GM18867 (cell line): ENCODE measurements around the gene NEURL1.

ENCODE experiments used
- ATAC-seq: cut with Tn5 transposase; IDR thresholded peaks from one replicate; pipeline ENCODE4 v1.9.1; 2021; ENCODE audit warnings: mild to moderate bottlenecking, moderate library complexity; ENCODE audit not compliant: unreplicated experiment

NEURL1 gene

DNA sequence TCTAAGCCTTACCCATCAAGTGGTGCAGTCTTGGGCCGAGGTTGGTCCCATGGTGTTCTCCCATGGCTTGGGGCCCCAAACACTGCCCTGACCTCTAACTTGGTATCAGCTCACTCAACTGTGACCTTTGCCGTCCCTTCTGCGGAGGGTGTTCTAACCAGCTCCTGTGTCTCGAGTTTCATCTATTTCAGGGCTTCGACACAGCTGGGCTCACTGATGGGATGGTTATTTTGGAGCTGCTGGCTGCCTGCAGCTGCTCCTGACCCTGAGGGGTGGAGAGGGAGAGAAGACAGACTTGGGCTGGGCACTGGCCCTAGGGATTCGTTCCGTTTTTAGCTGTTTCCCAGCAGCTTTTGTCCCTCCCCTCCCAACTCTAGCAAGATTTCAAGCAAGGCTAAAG, 86.9 kb downstream of the NEURL1 start:
- ATAC-seq = no peak

DNA sequence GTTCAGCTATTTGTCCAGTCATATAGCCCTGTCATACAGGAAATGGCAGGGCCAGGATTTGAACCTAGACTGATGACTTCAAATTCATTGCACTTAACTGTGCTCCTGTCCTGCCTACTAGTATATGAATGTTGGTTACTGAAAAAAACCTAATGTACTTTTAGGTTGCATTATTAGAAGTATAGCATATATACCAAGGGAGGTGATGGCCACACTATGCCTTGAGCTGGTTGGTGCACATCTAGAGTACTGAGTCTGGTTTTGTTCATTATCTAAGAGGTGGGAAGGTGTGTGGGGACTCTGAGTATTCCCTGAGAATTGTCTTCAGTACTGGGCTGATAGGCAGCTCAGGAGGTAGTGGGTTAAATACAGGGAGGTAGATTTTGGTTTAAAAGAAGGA, 88.0 kb downstream of the NEURL1 start:
- no peak for ATAC-seq

DNA sequence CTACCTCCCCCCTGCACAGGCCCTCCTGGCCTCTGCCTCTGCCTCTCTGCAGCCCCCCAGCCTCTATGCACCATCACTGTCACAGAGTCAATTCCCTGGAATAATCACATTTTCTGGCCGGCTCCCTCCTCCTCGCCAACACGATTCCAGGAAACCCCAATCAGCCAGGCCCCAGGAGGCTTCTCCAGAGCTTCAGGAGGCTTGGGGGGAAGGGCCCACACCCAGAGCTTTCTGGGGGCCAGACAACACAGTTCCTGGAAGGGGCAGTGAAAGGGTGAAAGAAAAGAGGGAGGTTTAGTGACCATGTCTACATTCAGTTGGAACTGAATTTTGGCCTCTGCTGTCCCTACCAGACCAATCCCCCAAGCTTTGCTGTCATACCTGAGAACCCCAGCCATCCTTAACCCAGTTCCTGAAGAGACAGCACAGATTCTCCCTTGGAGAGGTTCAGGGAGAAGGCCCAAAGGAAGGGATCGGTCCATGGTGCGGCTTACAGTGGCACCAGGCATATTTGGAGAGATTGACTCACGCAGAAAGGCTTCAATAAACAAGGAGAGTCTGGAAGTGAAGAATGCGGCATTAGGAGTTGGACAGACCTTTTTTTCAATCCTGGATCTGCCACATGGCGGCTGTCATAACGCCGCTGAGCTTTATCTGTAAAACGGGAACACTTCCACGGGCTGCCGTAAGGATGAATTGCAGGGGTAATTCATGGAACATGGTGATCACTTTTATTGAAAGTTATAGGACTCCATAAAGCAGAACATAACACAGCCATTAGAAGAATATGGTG, 89.0 kb downstream of the NEURL1 start:
- ATAC-seq = no peak

DNA sequence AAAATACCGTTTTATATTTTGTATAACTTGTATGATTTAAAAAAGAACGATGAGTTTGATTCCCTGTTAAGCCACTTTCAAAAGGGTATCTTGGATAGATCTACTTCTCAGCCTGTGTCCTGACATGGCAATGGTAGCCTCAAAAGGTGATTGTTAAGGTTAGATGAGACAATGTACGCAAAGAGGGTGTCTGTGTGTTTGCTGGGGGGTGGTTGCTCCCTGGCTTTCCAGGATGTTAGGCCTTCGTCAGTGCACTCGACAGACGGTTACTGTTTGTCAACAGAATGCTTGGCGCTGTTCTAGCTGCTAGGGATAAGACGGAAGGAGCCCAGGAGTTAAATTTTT, 90.3 kb downstream of the NEURL1 start:
- no peak for ATAC-seq

DNA sequence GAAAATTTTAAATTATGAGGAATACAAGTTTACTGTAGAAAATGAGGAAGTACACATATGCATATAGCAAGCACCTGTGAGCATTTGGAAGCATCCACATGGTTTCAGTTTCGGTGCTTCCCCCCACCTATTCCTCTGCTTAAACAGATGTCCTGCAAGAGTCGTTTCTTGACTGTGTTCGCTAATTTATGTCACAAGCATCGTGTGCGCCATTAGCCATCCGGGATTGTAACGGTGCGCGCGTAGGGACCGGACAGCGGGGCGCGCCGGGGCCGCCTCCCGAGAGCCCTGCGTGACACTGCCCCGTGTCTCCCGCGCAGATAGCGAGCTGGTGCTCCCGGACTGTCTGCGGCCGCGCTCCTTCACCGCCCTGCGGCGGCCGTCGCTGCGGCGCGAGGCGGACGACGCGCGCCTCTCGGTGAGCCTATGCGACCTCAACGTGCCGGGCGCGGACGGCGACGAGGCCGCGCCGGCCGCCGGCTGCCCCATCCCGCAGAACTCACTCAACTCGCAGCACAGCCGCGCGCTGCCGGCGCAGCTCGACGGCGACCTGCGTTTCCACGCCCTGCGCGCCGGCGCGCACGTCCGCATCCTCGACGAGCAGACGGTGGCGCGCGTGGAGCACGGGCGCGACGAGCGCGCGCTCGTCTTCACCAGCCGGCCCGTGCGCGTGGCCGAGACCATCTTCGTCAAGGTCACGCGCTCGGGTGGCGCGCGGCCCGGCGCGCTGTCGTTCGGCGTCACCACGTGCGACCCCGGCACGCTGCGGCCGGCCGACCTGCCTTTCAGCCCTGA, 90.9 kb downstream of the NEURL1 start:
- ATAC-seq = no peak

DNA sequence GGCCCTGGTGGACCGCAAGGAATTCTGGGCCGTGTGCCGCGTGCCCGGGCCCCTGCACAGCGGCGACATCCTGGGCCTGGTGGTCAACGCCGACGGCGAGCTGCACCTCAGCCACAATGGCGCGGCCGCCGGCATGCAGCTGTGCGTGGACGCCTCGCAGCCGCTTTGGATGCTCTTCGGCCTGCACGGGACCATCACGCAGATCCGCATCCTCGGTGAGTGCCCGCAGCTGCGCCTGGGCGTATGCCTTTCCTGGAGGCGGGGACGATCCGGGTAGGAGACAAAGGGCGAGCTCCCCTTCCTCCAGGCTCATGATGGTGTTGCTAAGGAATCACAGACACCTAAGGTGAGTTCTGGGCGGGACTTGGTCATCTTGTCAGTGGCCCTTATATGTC, 91.5 kb downstream of the NEURL1 start:
- no peak for ATAC-seq

DNA sequence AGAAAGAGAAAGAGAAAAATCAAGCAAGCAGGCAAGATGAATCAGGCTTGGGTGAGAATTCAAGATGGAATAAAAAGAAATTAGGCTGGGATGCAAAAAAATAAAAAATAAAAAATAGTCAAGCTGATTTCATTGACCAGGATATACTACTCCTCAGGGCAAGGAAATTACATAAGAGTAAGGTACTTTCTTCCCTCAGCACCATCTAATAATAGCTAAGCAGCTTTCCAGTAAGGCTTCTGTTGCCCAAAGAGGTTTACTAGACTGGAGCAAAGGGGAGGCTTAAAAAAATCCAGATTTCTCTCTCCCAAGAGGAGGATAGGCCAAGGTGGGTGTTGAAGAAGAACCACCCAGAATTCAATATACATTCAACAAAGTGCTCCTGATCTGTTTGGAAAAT, 93.6 kb downstream of the NEURL1 start:
- no peak for ATAC-seq

DNA sequence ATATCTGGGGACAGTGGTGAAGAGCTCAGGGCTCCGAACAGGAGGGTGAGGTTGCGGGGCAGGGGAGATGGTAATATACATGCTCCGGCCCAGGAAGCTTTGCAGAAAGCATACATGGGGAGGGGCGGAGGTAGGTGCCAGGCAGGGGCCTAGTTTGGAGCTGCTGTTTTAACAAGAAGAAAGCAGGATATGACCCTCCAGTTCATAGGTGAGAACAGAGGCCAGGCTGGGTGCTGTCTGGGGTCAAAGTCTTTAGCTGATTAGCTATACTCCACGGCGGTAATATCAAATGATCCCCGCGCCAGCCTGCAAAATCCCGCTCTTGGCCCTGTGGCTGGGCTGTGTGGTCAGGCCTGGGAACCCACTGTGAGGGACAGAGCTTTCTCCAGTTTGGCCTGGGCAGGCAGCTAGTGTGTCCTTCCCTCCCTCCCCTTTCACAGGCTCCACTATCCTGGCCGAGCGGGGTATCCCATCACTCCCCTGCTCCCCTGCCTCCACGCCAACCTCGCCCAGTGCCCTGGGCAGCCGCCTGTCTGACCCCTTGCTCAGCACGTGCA, 95.6 kb downstream of the NEURL1 start:
- ATAC-seq = no peak

DNA sequence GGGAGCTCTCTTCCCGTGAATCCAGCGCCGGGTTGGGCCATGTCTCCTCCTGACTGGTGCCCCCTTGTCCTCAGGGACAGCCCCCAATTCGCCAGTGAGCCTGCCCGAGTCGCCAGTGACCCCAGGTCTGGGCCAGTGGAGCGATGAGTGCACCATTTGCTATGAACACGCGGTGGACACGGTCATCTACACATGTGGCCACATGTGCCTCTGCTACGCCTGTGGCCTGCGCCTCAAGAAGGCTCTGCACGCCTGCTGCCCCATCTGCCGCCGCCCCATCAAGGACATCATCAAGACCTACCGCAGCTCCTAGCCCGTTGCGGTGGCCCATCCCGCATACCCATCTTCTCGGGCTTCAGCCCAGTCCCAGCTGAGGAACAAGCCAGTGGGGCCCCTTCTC, 96.6 kb downstream of the NEURL1 start:
- no peak for ATAC-seq

DNA sequence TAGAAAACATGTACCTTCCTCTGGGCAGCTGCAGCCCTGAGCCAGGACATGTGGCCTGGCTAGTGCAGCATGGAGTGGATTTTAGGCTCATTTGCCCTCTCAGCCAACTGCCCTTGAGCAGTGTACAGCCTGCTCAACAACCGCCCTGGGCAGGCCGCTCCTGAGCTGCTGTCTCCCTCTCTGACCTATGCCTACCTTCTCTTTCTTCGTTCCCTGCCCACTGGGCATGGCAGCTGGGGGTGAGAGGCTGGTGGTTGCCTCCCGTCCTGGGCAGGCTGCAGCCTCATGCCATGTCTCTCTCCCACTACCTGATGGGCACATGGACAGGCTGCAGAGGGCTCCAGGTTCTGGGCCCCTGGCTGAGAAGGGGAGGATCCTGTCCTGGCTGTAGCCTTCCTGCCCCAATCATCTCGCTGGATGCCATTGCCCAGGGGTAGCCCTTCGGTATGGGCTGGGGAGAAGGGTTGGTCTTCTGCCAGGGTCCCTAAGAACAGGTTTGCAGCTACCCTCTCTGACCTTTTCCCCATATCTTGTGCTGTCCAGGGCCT, 97.3 kb downstream of the NEURL1 start:
- ATAC-seq = no peak

DNA sequence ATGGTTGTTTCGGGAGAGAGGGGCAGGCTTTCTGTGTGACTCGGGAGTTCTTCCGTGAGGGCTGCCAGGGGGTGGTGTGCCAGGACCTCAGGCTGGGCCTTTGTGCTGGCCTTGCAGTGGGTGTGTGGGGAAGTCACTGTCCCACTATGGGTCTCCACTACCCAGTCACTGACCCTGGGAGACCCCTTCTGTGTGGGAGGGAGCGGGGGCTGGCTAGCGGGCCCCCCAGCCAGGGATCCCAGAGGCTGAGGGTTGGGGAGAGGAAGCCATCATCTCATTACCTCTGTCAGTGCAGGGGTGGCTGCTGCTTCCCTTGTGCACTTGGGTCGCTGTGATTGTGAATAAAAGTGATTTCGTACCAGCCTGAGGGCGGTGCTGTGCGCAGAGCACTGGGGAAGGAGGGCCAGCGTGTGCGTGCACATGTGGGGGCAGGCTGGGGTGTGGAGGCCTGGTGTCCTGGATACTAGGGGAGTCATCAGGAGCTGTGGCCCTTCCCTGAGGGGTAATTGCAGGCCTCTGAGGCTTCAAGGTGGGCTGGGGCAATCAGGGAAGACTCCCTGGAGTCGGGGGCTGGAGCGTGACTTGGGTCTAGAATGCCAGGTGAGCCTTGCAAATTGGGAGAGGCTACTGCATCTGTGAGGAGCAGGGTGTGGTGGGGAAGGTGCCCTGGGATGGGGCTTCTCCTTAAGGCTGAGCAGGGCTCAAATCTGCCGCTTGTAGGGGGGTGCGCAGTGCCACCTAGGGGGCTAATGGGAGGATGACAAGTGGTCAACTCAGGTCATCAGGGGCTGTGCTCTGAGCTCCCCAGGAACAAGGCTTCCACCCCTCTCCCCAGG, 98.9 kb downstream of the NEURL1 start:
- no peak for ATAC-seq

DNA sequence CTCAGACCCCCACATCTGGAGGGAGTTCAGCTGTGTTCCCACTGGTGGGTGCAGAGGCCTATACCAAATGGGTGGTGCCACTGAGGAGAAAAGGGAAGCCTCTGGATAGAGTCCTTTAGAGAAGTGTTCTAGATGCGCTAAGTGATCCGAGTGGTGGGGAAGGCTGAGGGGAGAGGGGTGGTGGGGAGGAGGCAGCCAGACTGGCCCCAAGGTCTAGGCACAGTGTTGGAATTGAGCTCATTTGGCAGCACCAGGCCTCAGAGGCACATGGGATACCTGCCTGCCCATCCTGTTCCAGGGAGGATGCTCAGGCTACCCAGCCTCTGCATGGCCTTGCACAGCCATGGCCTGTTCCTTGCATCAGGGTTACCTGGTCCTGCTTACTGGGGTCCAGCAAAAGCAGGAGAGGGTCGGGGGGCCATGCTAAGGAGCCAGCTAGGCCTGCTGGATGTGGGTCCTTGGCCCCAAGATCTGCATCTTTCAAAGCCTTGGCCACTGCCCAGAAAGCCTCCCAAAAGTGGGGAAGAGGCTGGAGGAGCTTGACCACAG, 99.6 kb downstream of the NEURL1 start:
- ATAC-seq = no peak

DNA sequence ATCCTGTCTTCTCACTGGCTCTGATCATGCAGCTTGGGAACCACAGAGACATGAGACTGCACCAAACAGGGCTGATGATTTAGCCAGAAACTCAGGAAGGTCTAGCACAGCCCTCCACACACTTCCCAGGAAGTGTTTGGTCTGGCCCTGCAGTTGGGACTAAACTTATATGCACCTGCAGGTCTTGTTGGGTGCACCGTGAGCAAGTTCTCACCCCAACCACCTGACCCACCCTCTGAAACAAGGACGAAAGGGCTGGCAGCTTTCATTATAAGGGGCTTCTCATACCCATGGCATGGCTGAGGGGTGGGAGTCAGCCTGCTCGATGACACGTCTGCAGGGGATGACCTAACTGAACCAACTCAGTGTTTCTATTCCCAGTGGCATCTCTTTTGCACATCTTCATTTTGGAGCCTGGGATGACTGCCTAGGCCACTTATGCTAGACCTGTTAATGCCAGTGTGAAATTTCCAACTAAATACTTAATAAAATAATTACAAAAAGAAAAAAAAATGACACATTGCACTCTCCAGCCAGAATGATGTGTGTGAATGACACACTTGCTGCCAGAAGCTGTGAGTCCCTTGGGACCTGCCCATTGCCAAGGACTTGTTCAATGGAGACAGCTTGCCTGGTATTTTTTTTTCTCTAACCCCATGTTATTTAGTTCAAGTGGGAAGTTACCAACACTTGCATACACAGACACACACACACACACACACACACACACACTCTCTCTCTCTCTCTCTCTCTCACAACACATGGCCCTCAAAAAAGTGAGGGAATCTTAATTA, 102.6 kb downstream of the NEURL1 start:
- ATAC-seq = no peak

DNA sequence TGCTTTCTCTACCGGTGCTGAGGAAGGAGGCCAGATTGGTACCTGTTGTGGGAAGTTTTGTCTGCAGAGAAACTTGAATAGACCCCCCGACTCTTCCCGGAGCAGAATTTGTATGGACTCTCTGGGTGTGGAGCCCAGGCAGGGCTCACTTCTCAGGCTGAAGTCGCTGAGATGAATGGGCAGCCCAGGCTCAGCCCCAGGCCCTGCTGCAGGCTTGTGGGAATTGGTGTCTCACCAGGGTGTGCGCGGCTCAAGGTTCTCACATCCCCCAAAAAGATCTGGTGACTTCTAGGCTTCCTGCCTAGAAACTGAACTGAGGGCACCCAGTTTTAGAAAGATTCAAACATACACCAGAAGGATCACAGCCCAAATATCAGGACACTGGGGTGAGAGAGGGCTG, 103.5 kb downstream of the NEURL1 start:
- no peak for ATAC-seq

DNA sequence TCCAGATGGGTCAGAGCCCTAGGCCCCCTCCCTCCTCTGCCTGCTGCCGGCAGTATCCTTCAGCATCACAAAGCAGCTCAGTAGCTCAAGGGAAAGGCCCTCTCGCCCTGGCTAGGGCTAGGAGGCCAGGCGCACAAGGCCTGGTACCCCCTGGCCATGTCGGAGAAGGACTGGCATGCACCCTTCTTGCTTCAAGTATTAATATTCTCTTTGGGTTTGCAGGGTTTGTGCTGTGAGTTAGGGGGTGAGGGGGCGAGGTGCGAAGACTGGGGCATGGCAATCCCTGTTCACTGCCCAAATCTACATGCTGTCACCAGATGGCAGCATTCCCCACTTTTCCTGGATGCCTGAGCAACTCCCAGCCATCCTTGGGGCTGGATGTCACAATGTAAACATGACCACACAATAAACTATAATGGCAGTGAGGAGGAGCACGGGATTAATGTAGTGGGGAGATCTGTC, 105.2 kb downstream of the NEURL1 start:
- no peak for ATAC-seq

DNA sequence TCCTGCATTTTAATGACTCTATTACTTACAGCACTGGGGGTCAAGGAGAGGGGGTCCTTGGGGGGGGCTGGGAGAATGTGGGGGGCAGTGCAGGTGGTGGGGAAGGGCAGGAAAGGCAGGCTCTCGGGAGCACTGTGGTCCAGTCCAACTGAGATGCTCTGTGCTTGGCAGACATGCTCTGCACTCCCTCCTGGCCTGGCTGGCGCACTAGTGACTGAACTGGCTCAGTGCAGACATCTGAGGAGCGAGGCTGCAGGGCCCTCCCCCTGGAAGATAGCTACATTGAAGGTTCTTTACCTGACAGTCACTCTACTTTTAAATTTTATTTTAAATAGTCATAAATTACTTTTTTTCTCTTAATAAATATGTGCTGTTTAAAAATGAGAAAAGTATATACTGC, 105.7 kb downstream of the NEURL1 start:
- no peak for ATAC-seq

DNA sequence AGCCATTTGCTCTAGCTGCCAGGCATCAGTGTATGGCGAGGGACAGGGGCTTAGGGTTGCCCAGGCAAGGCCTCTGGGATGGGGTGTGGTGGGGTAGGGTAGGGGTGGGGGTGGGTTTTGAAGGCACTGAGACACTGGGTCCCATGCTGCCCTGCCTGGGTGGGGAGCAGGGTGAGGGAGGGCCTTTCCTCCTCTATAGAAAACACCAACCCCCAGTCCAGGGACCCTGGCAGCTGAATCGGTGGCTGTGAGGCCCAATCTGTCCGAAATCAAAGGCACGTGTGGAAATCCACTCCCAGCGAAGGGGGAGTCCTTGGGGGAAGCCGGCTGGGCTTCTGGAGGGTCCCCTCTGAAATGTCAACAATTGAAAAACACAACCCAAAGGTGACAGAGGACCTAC, 106.4 kb downstream of the NEURL1 start:
- ATAC-seq = no peak

DNA sequence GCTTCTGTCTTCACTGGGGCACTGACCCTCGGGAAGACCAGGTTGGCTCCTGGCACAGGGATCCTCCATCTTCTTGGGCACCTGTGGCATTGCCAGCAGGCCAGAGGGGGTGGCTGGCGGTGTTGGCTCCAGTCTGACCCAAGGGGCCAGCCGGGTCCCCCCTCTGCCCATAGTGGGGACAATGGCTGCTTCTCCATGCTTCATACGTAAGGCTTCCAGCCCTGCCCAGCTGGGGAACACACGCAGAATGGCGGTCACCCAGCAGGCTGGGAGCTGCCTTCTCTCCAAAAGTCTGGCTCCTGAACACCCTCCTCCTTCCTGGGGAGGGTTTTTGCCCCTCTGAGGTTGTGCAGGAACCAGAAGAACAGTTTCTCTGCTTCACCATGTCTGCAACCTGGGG, 106.8 kb downstream of the NEURL1 start:
- no peak for ATAC-seq

DNA sequence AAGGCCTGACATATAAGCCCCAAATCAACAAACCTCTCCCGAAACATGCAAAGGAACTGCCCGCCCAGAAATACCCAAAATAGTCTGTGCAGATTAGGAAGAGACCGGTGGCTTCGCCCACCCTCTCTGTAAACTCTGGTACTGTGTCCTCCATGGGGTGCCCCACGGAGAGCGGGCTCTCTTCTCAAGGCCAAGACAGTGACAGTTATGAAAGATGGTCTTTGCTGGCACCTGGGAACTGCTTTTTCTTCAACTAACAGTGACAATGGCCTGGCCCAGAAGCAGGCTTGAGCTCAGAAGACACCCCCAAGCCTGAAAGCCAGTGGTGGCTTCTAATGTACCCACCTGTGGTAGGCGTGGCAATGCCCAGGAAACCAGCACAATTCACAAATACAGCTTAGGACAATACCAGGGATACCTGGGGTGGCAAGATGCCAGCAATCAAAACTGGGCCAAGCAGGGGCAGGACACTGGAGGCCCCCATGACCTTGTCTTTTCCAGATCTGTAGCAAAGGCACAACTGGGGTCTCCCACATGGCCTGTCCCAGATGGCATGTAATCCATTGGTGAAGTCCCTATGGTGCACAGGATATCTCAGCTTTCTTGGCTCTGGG, 107.6 kb downstream of the NEURL1 start:
- no peak for ATAC-seq
